T47D (cell line): ENCODE measurements around the gene PHF19.

Experiments used
- DNase-seq, 2 experiments: peaks; one replicate each; pipeline versions ENCODE4 v3.0.0 to v3.0.0-alpha.2; 2011 to 2012; ENCODE audit warnings: low read depth in 1 of 2, low spot score in 1 of 2
- JUND ChIP-seq: IDR thresholded peaks from 2 replicates; pipeline ENCODE4 v1.6.1; 2012; ENCODE audit warnings: low read depth
- in situ Hi-C: cut with HindIII; loops from 2 replicates; pipeline ENCODE4 v1.10.0; 2016; ENCODE audit warnings: low sequenced_read_pairs, low pct_unique_long_range_greater_than_20kb

PHF19 gene

DNA sequence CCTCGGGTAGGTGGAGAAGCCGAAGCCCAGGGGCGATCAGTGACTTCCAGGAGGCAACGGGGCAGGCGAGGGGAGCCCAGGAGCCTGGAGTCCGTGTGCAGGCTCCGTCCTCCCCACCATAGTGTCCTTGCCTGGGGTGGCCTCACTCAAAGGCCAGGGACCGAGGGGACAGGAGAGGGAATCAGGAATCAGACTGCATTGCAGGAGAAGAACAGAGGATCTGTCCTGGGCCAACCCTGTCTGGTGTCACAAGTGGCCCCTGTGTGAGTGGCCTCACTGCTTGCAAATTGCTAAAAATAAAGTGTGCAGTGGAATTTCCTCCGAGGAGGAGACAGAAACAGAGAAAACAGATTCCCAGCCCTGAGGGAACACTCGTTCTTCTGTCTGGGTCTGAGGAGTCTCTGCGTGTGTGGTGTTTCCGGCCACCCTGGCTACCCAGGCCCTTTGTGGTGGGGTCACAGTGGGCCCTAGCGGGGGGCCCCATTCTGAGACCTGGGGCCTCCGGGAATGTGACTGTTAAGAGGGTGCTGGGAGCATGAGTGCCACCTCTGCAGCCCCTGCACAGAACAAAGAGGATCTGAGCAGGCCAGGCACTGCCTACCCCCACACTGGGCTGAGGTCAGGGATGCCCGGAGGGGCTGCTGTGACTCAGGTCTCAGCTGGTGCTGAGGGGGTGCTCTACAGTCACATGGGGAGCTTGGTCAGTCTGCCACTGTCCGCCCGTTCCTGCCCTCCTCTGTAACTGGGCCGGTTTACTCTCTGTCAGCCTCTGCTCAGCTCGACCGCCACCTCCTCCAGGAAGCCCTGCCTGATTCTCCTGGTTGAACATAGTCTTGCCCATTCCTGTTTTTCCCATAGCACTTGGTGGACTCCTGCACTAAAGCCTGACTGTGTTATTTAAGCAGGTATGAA lies 42.2 kb upstream of the PHF19 start:
- TF ChIP-seq JUND: no peak
- no peak for DNase-seq
- in situ Hi-C loops: no loop called here

DNA sequence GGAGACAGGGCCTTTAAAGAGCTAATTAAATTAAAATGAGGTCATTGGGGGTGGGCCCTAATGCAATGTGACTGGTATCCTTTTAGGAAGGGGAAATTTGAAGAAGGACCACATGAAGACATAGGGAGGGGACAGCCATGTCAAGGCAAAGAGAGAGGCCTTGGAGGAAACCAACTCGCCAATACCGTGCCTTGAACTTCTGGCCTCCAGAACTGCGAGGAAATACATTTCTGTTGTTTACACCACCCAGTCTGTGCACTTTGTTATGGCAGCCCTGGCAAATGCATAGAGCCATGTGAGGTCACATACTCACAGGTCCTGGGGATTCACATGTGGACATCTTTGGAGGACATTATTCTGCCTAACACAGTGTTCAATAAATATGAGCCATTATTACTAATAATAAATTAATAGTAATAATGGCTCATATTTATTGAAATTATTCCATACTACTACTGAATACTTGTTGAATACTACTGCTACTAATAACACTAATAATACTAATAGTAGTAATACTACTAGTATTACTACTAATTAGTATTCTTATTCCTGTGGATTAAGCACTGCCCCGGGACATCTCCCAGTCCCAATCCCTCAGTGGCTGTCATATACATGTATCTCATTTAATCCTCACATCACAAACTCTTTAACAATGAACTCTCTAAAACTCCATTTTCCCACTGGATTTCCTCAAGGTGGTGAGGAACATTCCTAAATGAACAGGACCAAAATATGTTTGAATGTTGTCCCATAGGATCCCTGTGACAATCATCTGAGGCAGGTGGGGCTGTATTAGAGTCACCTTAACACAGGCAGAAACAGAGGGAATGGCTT lies 41.2 kb upstream of the PHF19 start:
- no peak for TF ChIP-seq JUND
- no peak for DNase-seq
- in situ Hi-C loops: no loop called here

DNA sequence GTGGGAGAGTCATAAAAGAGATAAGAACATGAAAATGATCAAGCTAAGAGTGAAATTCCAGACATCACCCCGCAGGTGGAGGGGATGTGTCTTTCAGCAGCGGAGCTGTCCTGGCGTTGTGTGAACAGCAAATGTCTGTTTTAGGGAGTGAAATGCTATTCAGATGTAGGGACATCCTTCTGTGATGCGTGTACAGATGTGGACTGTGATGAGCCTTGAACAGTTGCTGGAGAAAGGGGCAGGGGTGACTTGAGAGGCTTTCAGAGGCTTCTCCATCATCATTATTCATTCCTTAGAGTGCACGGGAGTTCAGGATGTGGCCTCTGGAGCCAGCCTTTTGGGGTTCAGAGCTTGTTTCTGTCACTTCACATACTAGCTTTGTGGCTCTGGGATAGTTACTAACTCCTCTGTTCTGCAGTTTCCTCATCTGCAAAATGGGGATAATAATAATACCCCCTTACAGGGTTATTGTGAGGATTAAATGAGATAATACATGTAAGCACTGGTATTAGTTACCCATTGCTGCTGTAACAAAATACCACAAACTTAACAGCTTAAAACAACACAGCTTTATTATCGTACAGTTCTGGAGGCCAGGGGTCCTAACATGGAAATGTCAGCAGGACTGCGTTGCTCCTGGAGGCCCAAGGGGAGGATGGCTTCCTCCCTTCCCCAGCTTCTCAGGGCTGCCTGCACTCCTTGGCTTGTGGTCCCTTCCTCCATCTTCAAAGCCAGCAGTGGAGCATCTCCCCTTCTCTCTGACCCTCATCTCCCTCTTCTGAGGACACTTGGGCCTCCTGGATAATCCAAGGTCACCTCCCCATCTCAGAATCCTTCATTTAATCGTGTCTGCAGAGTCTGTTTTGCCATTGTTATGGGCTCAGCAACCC lies 40.2 kb upstream of the PHF19 start:
- TF ChIP-seq JUND: no peak
- in situ Hi-C loops: no loop called here
- DNase-seq: no peak

DNA sequence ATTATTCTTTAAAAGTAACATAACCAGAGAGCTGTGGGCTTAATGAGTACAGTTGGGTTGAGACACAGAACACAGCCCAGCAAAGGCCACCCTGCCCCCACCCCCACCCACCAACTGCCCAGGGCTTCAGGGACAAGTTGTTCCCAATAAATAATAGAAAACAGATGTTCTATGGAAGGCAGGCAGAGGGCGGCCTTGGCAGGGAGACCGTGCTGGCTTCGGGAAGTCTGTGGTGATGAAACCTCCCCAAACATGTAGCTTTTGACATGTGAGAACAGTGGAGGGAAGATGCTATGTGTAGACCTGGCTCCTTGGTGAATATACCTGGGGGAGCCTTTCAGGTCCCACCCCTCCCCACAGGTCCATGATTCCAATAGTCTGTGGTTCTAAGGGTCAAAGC lies 39.6 kb upstream of the PHF19 start:
- no peak for TF ChIP-seq JUND
- DNase-seq: peak in 1 of 2 experiments; percentile 29
- in situ Hi-C loops: no loop called here

DNA sequence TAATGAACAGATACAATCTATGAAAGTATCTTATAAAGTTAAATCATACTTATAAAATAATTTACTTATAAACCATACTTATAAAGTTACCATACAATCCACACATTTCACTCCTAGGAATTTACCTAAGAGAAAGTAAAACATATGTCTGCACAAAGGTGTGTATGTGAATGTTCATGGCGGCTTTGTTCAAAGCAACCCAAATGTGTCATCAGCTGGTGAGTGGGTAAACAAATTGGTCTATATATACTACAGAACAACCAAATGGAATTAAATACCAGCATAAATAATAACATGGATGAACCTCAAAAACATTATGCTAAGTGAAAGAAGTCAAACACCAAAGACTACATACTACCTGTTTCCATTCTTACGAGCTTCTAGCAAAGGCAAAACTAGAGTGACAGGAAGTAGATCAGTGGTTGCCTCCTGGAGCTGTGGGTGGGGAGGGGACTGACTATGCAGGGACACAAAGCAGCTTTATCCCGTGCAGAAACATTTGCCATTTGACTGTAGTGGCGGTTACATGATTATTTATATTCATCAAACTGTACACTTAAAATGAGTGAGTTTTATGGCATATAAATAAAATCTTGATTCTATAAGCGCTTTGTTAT lies 39.0 kb upstream of the PHF19 start:
- in situ Hi-C loops: no loop called here
- no peak for TF ChIP-seq JUND
- DNase-seq: no peak

DNA sequence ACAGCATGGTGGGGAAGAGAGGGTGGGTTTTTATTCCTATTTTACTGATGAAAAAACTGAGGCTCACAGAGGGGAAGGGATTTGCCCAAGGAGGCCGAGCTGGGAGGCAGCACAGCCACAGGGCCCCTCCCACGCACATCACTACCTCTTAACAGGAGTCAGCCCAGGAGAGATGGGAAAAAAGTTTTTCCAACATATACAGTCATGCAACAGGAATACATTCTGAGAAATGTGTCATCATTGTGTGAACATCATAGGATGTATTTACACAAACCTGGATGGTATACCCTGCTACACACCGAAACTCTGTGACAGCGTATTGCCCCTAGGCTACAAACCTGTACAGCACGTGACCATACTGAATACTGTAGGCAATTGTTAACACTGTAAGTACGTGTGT lies 38.0 kb upstream of the PHF19 start:
- in situ Hi-C loops: no loop called here
- no peak for DNase-seq
- TF ChIP-seq JUND: no peak

DNA sequence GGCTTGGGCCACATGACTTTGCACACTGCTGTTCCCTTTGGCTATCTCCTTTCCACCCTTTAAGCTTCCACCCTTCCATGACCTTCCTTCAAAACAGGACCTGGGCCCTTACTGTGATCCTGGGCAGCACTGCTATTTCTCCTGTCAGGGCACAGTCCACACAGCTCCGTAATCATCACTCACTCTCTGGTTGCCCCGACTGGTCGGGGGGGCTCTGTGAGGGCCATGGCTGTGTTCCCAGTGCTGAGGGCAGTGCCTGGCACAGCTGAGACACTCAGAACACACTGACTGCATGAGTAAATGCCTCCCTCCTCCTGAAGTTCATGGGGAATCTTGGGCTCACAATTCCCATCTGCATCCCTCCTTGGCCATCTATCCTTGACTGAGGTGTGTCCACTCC lies 37.4 kb upstream of the PHF19 start:
- DNase-seq: no peak
- in situ Hi-C loops: no loop called here
- no peak for TF ChIP-seq JUND

DNA sequence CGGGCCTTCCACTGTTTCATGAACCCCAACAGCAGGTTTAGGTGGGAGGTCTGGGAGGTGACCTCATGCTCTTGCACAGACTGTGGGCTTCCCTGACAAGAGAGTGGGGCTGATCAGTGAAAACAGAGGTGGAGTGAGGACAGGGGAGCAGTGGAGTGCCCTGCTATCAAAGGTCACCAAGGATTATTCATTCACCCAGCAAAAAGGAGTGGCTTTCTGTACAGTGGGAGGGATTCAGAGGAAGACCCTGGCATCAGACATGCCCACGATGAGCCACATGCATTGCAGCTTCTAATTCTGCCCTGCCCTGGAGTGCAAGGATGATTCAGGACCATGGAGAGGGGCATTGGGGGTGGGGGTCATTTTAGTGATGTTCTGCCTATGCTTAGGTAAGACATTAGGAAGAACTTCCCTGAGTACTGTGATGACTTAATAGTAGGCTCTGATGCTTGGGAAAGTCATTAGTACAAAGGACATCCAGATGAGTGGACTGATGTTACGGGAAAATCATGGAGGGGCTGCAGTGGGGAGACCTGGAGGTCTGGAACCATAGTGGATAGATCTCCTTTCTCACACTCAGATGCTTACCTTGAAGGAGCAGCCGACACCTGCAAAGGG lies 36.8 kb upstream of the PHF19 start:
- DNase-seq: peak in 1 of 2 experiments; percentile 74

DNA sequence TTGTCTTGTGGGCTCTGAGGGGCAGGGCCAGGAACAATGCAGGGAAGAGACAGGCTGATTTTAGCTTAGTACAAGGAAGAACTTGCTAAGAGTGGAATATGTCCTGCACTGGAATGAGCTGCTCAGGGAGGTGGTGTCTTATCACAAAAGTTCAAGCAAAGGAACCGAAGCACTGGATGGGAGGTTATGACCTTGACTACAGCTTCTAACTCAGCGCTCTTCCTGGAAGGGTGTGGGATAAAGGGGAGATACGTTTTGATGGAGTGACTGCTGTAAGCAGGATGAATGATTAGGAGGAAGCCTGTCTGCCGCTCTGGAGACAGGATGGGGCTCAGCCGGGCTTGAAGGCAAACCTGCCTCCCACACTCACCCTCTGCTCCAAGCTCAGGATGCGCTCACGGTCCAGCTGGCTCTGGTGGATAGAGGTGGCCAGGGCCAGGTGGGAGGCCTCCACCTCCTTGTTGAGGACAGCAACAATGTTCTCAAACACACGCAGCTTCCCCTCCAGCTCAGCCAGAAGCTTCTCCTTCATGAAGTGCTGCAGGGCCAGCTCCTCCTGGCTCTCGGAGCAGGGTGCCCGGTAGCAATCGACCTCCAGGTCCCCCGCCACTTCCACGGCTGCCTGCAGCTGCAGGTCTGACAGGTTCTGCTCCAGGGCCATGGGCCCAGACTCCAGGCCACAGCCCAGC lies 36.1 kb upstream of the PHF19 start:
- in situ Hi-C loops: no loop called here
- DNase-seq: no peak
- TF ChIP-seq JUND: no peak

More for the DNA sequence above, 36.8 kb upstream of the PHF19 start:
- no peak for TF ChIP-seq JUND
- in situ Hi-C loops: no loop called here

DNA sequence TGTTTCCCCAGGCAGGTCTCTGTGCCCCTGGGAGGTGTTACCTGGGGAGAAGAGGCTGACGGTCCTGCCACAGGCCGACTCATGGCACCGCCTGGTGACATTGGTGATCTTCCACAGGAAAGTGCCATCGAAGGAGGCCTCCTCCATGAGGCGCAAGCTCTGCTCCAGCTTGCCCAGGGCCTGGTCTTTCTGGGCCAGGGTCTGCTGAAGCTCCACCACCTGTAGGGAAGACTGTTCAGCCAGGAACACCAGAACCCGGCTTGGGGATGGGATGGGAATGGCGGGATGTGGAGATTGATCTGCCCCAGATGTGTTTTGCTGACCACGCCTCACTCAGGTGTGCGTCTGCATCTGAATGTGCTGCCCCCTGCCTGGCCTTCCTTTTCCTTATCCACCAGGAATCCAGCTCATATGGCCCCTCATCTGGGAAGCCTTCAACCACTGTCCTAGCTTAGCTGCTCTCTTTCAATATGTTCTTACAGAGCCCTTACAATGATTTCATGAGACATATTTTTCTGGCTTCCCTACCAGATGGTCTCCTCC lies 34.4 kb upstream of the PHF19 start:
- in situ Hi-C loops: no loop called here
- no peak for TF ChIP-seq JUND
- DNase-seq: no peak

DNA sequence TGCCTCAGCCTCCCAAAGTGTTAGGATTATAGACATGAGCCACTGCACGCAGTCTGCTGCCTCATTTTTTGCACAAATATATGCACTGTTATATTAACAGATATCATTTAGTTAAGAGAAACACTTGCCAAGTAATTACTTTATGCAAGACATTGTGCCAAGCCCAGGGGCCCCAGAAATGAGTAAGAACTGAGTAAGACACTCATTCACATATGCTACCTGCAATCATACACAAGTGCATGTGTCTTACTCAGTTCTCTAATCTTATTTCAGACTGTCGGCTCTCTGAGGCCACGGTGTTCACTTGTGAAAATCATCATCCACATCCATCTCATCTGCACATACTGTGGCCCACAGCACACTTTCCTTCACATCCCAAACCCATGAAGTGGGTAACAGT lies 33.7 kb upstream of the PHF19 start:
- in situ Hi-C loops: no loop called here
- no peak for TF ChIP-seq JUND
- DNase-seq: no peak
